Neural crest cell (in vitro differentiated cells): ENCODE results near the gene COL8A1. TPM values are rescaled to one million over a fixed set of nuclear protein-coding genes. Genes with fewer than 3 reads are reported as not detected.

Experiments
- DNase-seq: peaks from one replicate; pipeline ENCODE4 v3.0.0; 2021; ENCODE audit warnings: low read depth, mixed read lengths, low spot score
- H3K27ac Mint-ChIP-seq: one replicate; pipeline ENCODE4 v1.8.0; 2021; ENCODE audit warnings: mild to moderate bottlenecking, mixed read lengths; ENCODE audit not compliant: unreplicated experiment
- H3K27me3 Mint-ChIP-seq: 2 replicates; pipeline ENCODE4 v1.8.0; 2021; ENCODE audit warnings: low read depth, mild to moderate bottlenecking, mixed read lengths
- H3K36me3 Mint-ChIP-seq: 2 replicates; pipeline ENCODE4 v1.8.0; 2021; ENCODE audit warnings: low read depth, mild to moderate bottlenecking, mixed read lengths
- H3K4me1 Mint-ChIP-seq: 2 replicates; pipeline ENCODE4 v1.8.0; 2021; ENCODE audit warnings: mixed read lengths
- H3K4me3 Mint-ChIP-seq: one replicate; pipeline ENCODE4 v1.8.0; 2021; ENCODE audit warnings: mild to moderate bottlenecking, mixed read lengths
- H3K9me3 Mint-ChIP-seq: 2 replicates; pipeline ENCODE4 v1.8.0; 2021; ENCODE audit warnings: mixed read lengths
- total RNA-seq: library from RNA; stranded (reverse); gene quantifications from 2 replicates; pipeline ENCODE4 v1.2.1, GENCODE V29; 2021
- TF ChIP-seq, protein P1 (sequence below): fragments of 200-600 bp; sonication (generic); conservative IDR thresholded peaks from 2 replicates; pipeline ENCODE4 v1.5.0; 2021; ENCODE audit warnings: antibody characterized with exemption, mild to moderate bottlenecking

Gene COL8A1
- total RNA-seq, 1 donor from 2014 or later: 0.28 TPM

DNA sequence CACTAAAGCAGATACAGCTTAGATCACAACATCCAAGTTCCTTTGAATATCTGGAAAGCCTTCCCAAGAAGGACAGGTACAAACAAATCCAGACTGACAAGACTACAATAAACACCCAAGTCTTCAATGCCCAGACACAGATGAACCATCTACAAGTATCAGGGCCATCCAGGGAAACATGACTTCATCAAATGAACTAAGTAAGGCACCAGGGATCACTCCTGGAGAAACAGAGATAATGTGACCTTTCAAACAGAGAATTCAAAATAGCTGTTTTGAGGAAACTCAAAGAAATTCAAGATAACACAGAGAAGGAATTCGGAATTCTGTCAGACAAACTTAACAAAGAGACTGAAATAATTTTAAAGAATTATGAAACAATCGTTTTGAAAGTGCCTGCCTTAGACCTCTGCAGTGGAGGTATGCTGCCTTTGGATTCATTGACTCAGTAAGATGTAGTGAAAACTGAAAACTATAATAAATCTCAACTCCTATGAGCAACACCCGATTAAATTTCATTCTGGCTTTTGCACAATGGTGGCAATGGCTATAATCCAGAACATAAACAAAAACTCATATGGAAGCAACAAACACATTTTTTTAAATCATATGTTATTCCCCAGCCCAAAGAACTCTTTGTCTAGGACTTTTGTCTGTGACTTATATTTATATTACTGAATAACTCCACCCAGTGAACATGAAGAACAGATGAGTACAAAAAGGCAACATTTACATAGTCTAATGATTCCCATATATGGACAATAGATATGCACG is 12.6 kb upstream of the COL8A1 start:
- H3K4me1 Mint-ChIP-seq: no peaks in the 10 kb centered on the region
- no peaks in the 10 kb centered on the region for H3K9me3 Mint-ChIP-seq
- no peak overlapping the region for H3K27ac Mint-ChIP-seq
- no peak overlapping the region for H3K4me3 Mint-ChIP-seq
- peaks cover 2% of the 10 kb centered on the region for H3K27me3 Mint-ChIP-seq
- no peak for DNase-seq
- H3K36me3 Mint-ChIP-seq: no peaks in the 10 kb centered on the region
- TF ChIP-seq, protein P1, sequence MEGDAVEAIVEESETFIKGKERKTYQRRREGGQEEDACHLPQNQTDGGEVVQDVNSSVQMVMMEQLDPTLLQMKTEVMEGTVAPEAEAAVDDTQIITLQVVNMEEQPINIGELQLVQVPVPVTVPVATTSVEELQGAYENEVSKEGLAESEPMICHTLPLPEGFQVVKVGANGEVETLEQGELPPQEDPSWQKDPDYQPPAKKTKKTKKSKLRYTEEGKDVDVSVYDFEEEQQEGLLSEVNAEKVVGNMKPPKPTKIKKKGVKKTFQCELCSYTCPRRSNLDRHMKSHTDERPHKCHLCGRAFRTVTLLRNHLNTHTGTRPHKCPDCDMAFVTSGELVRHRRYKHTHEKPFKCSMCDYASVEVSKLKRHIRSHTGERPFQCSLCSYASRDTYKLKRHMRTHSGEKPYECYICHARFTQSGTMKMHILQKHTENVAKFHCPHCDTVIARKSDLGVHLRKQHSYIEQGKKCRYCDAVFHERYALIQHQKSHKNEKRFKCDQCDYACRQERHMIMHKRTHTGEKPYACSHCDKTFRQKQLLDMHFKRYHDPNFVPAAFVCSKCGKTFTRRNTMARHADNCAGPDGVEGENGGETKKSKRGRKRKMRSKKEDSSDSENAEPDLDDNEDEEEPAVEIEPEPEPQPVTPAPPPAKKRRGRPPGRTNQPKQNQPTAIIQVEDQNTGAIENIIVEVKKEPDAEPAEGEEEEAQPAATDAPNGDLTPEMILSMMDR: no peak

DNA sequence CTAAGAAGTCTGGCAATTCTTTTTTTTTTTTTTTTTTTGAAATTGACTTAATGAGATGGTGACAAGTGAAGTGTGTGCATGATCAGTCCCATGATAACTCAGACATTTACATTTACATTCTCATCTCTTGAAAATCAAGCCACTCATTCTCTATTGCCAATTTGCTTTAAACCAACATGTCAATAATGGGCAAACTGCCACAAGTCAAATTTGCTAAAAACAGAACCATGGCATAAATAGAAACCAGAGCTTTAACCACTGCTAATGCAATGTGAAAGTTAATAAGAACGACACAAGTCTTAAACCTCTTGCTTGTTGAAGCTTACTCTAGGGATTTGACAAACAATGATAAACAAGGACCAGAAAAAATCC is 12.0 kb upstream of the COL8A1 start:
- Mint-ChIP-seq H3K36me3 (no peaks in the 10 kb centered on the region), H3K27me3 (peaks cover 7% of the 10 kb centered on the region), H3K9me3 (no peaks in the 10 kb centered on the region), H3K27ac (no peak overlapping the region), H3K4me3 (no peak overlapping the region), H3K4me1 (no peaks in the 10 kb centered on the region)
- TF ChIP-seq, protein P1: no peak
- no peak for DNase-seq

DNA sequence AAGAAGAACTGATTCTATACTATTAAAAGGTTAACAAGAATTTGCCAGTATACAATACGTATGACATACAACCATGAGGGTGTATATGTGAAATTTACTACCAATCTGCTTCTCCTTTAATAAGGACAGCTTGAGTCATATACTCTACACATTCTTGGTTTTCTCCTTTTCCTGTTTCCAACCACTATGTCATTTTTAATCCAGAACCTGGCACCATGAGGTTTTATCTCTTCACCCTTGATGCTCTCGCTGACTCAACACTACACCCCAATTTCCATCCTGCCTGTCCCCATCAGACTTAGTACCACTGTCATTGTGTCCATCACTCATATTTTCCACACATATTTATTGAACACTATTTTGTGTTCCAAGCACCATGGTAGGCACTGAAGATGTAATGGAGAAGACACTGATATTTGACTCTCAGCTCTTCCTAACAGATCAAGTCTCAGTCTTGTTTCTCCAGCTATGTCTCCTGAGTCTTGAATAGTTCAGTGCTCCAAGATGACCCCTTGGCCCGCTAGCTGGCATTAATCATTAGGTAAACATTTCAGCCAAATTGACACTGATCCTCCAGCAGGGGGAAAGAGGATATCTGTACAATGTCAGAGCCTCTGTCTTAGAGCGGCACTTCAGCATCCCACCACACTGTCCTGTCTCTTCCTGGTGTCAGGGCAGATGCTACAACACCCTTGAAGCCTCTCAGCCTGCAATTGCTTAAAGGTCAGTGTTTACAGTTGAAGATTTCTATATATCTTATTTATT is 11.2 kb upstream of the COL8A1 start:
- TF ChIP-seq, protein P1: peak; percentile 23
- Mint-ChIP-seq H3K27ac (no peak overlapping the region), H3K36me3 (no peaks in the 10 kb centered on the region), H3K4me1 (no peaks in the 10 kb centered on the region), H3K27me3 (peaks cover 12% of the 10 kb centered on the region), H3K9me3 (no peaks in the 10 kb centered on the region), H3K4me3 (no peak overlapping the region)
- no peak for DNase-seq

DNA sequence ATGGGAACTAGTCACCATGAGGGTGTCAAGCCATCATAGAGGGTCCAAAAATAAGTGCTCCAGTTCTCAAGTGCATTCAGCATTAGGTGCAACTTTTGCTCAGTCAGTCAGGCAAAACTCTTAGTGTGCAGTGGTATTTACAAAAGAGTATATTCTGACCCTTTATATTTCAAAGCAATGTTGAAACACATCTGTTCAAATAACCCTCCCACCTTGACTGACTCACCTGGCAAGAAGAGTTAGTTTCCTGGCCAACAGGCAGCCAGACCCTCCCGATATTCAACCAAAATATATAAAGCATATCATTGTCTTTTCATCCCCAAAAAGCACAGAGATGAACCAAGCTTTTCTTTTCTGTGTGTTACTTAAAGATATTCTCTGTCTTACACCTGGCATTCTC is 7.6 kb upstream of the COL8A1 start:
- TF ChIP-seq, protein P1: no peak
- no peaks in the 10 kb centered on the region for H3K36me3 Mint-ChIP-seq
- H3K27me3 Mint-ChIP-seq: peaks cover 38% of the 10 kb centered on the region
- H3K27ac Mint-ChIP-seq: no peak overlapping the region
- no peaks in the 10 kb centered on the region for H3K9me3 Mint-ChIP-seq
- H3K4me3 Mint-ChIP-seq: no peak overlapping the region
- H3K4me1 Mint-ChIP-seq: no peaks in the 10 kb centered on the region
- no peak for DNase-seq

DNA sequence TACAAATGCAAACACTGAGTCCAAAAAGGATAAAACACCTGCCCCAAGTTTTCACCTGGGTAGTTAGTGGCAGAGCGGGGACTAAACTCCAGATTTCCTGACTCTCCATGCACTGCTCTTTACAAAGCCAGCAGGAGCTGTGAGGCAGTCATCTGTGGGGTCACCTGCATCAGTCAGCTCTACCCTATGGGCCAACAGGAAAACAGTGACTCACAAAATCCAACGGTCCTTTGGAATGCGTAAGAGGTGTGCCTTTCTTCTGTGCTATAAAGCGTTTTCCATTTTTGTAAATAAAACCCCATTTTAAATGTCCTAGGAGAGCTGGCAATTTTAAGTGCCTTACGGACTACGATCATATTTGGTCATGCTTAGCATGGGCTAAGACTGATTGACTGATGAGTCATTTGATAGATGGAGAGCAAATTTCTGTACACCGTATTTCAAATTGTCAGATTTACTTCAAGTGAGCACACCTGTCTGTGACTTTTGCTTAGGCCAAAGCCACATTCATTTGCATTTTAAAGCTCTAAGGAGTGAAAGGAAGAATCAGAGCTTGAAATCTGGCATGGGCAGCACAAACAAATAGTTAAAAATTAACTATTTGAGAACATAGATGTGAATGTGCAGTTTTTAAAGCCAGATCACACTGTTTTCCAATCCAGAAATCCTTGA is 4.4 kb upstream of the COL8A1 start:
- Mint-ChIP-seq H3K27me3 (peaks cover 69% of the 10 kb centered on the region), H3K4me3 (no peak overlapping the region), H3K9me3 (no peaks in the 10 kb centered on the region), H3K36me3 (no peaks in the 10 kb centered on the region), H3K27ac (no peak overlapping the region), H3K4me1 (peaks cover 19% of the 10 kb centered on the region)
- TF ChIP-seq, protein P1: no peak
- no peak for DNase-seq
